GM12878 (cell line): Measurements from ENCODE around the gene CFAP58. TPM values are rescaled to one million over a fixed set of nuclear protein-coding genes. Genes with fewer than 3 reads are reported as not detected.

Source experiments
- ATAC-seq: fragments of 200-7000 bp; cut with Tn5 transposase; 3 replicates; pipeline ENCODE4 v1.9.1; 2020; ENCODE audit warnings: mild to moderate bottlenecking, moderate library complexity
- BruUV-seq: library from RNA; stranded (reverse); fragments of 400-500 nt; replicated peaks from 2 replicates; lab custom pipeline; 2021; lab: Mats Ljungman, UMichigan
- CTCF ChIA-PET: fragments of 300-600 bp; sonication (Branson Sonifier 250); formaldehyde crosslinking; extraction: SDS; loops from one replicate; lab custom pipeline; 2021; ENCODE audit warnings: inconsistent platforms; lab: Yijun Ruan, JAX
- POLR2A ChIA-PET: fragments of 350-600 bp; formaldehyde crosslinking; extraction: SDS; loops from one replicate; lab custom pipeline; 2021; ENCODE audit warnings: inconsistent platforms; lab: Charles Lee
- RAD21 ChIA-PET: fragments of 300-600 bp; sonication (Branson Sonifier 250); formaldehyde crosslinking; loops from one replicate; lab custom pipeline; 2023; ENCODE audit warnings: antibody characterized with exemption; ENCODE audit not compliant: unreplicated experiment; lab: Charles Lee
- SMC1A ChIA-PET: fragments of 300-600 bp; sonication (Branson Sonifier 250); formaldehyde crosslinking; loops from one replicate; lab custom pipeline; 2023; ENCODE audit not compliant: unreplicated experiment, uncharacterized antibody; lab: Charles Lee
- DNase-seq: peaks from one replicate; pipeline ENCODE4 v3.0.0-alpha.2; 2011; ENCODE audit warnings: low read depth, low spot score
- FAIRE-seq: peaks from 3 replicates; lab custom pipeline; 2011; peaks lifted over from hg19 to GRCh38; lab: Jason Lieb, UNC
- H2AFZ ChIP-seq: 2 replicates; pipeline ENCODE4 v1.6.0; 2011; ENCODE audit warnings: low read depth, low read length, control low read depth; ENCODE audit not compliant: control insufficient read depth
- H3K27ac ChIP-seq: 2 replicates; pipeline ENCODE4 v1.5.1; 2011; ENCODE audit warnings: control low read depth; ENCODE audit not compliant: control insufficient read depth, insufficient read depth
- H3K27me3 ChIP-seq, 2 experiments: replicated peaks in 1 of 2; 2 replicates each; pipeline versions ENCODE4 v1.6.0 to v1.6.1; 2011; ENCODE audit warnings: low read length in 1 of 2; ENCODE audit not compliant: control insufficient read depth in 2 of 2, insufficient read depth in 2 of 2
- H3K36me3 ChIP-seq, 2 experiments: 2 replicates each; pipeline ENCODE4 v1.5.1; 2011; ENCODE audit warnings: low read length in 1 of 2; ENCODE audit not compliant: control insufficient read depth in 2 of 2, insufficient read depth in 2 of 2
- H3K4me1 ChIP-seq: 2 replicates; pipeline ENCODE4 v1.6.1; 2011; ENCODE audit warnings: mild to moderate bottlenecking, low read length, moderate library complexity, mixed read lengths; ENCODE audit not compliant: control insufficient read depth, insufficient read depth
- H3K4me2 ChIP-seq: 2 replicates; pipeline ENCODE4 v1.6.0; 2011; ENCODE audit warnings: control low read depth; ENCODE audit not compliant: control insufficient read depth, insufficient read depth
- H3K4me3 ChIP-seq: fragments of 200-600 bp; sonication (generic); 2 replicates; pipeline ENCODE4 v1.5.1; 2016
- H3K79me2 ChIP-seq: 2 replicates; pipeline ENCODE4 v1.6.0; 2011; ENCODE audit warnings: low read length; ENCODE audit not compliant: control insufficient read depth, insufficient read depth
- H3K9ac ChIP-seq: 2 replicates; pipeline ENCODE4 v1.8.0; 2011; ENCODE audit warnings: low read length, control low read depth, mixed read lengths; ENCODE audit not compliant: control insufficient read depth, insufficient read depth
- H3K9me3 ChIP-seq: replicated peaks from 3 replicates; pipeline ENCODE4 v1.5.1; 2011; ENCODE audit warnings: mild to moderate bottlenecking, low read length; ENCODE audit not compliant: control insufficient read depth, insufficient read depth
- H4K20me1 ChIP-seq: 2 replicates; pipeline ENCODE4 v1.6.0; 2011; ENCODE audit not compliant: control insufficient read depth, insufficient read depth
- ATF2 ChIP-seq: IDR thresholded peaks from 2 replicates; pipeline ENCODE4 v1.6.1; 2012; ENCODE audit warnings: low read length, inconsistent platforms
- CBX3 ChIP-seq: fragments of 200-600 bp; sonication (generic); IDR thresholded peaks from 2 replicates; pipeline ENCODE4 v1.6.1; 2016; ENCODE audit warnings: low read depth, borderline replicate concordance
- CEBPZ ChIP-seq: fragments of 150-350 bp; IDR thresholded peaks from 2 replicates; pipeline ENCODE4 v1.6.1; 2016; ENCODE audit warnings: low read depth, low read length
- MEF2A ChIP-seq: IDR thresholded peaks from 2 replicates; pipeline ENCODE4 v1.6.1; 2011; ENCODE audit warnings: low read depth, mild to moderate bottlenecking, low read length, moderate library complexity; ENCODE audit not compliant: insufficient read depth
- MYC ChIP-seq: IDR thresholded peaks from 2 replicates; pipeline ENCODE4 v1.6.1; 2011; ENCODE audit warnings: mild to moderate bottlenecking, low read length, moderate library complexity, inconsistent platforms; ENCODE audit not compliant: insufficient read depth, insufficient replicate concordance, insufficient read length, severe bottlenecking
- NR2C2 ChIP-seq: IDR thresholded peaks from 2 replicates; pipeline ENCODE4 v1.6.1; 2011; ENCODE audit warnings: borderline replicate concordance, low read depth; ENCODE audit not compliant: control insufficient read depth, insufficient read length
- NRF1 ChIP-seq: conservative IDR thresholded peaks from 2 replicates; pipeline ENCODE4 v1.6.1; 2011; ENCODE audit warnings: mild to moderate bottlenecking, low read depth, low read length, improper control_type of control experiment
- PAX5 ChIP-seq: IDR thresholded peaks from 2 replicates; pipeline ENCODE4 v1.6.1; 2011; ENCODE audit warnings: low read depth, low read length, borderline replicate concordance
- PAX8 ChIP-seq: fragments of 450-650 bp; IDR thresholded peaks from 2 replicates; pipeline ENCODE4 v1.6.1; 2017; ENCODE audit warnings: mild to moderate bottlenecking, moderate library complexity
- PML ChIP-seq: IDR thresholded peaks from 2 replicates; pipeline ENCODE4 v1.6.1; 2012; ENCODE audit warnings: low read length, inconsistent platforms
- RAD21 ChIP-seq: IDR thresholded peaks from 2 replicates; pipeline ENCODE4 v1.6.1; 2011; ENCODE audit warnings: mild to moderate bottlenecking, low read depth, low read length, moderate library complexity; ENCODE audit not compliant: insufficient read depth
- SIN3A ChIP-seq: IDR thresholded peaks from 2 replicates; pipeline ENCODE4 v1.6.1; 2012; ENCODE audit warnings: low read depth, low read length, improper control_type of control experiment
- SIX5 ChIP-seq: IDR thresholded peaks from 2 replicates; pipeline ENCODE4 v1.6.1; 2011; ENCODE audit warnings: mild to moderate bottlenecking, low read depth, low read length, moderate library complexity; ENCODE audit not compliant: severe bottlenecking
- STAT1 ChIP-seq: fragments of 450-650 bp; conservative IDR thresholded peaks from 2 replicates; pipeline ENCODE4 v1.6.1; 2014; ENCODE audit warnings: antibody characterized with exemption, mild to moderate bottlenecking
- SUZ12 ChIP-seq: fragments of 200-600 bp; sonication (generic); IDR thresholded peaks from one replicate; pipeline ENCODE4 v1.6.1; 2018; ENCODE audit warnings: antibody characterized with exemption, mild to moderate bottlenecking; ENCODE audit not compliant: unreplicated experiment
- ZNF592 ChIP-seq: fragments of 450-650 bp; IDR thresholded peaks from 2 replicates; pipeline ENCODE4 v1.6.1; 2017; ENCODE audit warnings: mild to moderate bottlenecking, moderate library complexity
- ZNF622 ChIP-seq: fragments of 450-650 bp; IDR thresholded peaks from 2 replicates; pipeline ENCODE4 v1.6.1; 2017; ENCODE audit warnings: mild to moderate bottlenecking, inconsistent platforms
- WGBS: methylation state at CpG from one replicate; pipeline ENCODE4 v1.1.6; 2016; ENCODE audit warnings: low lambda C conversion rate; ENCODE audit not compliant: insufficient replicate concordance, insufficient coverage; ENCODE audit errors: missing lambda C conversion rate; 5-methylcytosine and 5-hydroxymethylcytosine counted together
- in situ Hi-C: fragments of 300-500 bp; cut with MboI; formaldehyde crosslinking; loops from 9 replicates; pipeline ENCODE4 v1.14.3; 2018; ENCODE audit warnings: mixed read lengths
- intact Hi-C: fragments of 100-400 bp; cut with micrococcal nuclease; formaldehyde crosslinking; loops from one replicate; pipeline ENCODE4 v1.14.2; 2022; ENCODE audit not compliant: unreplicated experiment
- polyA plus RNA-seq, 11 experiments: library from polyadenylated mRNA; depleted of rRNA in 4 of 11; unstranded in 6 of 11; stranded (reverse) in 5 of 11; fragments of >200 nt; fragmentation: Nextera tagmentation in 4 of 11; fragmentation: Illumina TruSeq in 1 of 11; extraction: Ambion mirVana in 4 of 11; extraction: Trizol in 1 of 11; gene quantifications; 1 replicate in 1 of 11; 2 replicates in 10 of 11; pipeline versions ENCODE4 v1.2.1 to v1.2.3, GENCODE V29; 2011 to 2016; ENCODE audit warnings: inconsistent platforms in 2 of 11, missing spikeins in 2 of 11, low read depth in 1 of 11
- total RNA-seq, 4 experiments: library from RNA; depleted of rRNA in 3 of 4; stranded (reverse); fragments of >200 nt in 3 of 4; fragmentation: Illumina TruSeq in 1 of 4; extraction: Trizol in 1 of 4; gene quantifications; 2 replicates each; pipeline versions ENCODE4 v1.2.1 to v1.2.3, GENCODE V29; 2013 to 2021

Gene CFAP58
- total and polyA plus RNA-seq, 10 of the 15 experiments (the other 5 are each of a cell fraction or from before 2014, with no cell fraction given), result 0.03 to 0.35 (median 0.21) TPM

- DNase-seq (no peak), FAIRE-seq (no peak), ATAC-seq (no peak)
- ChIA-PET CTCF (no interaction called here), SMC1A (interaction anchor here (1.2 kb wide), 1 partner anchor 180 kb away, joined by 3 read pairs; no protein-coding TSS in a partner anchor), POLR2A (no interaction called here), RAD21 (no interaction called here)
- Histone ChIP-seq H3K9ac (no peak overlapping the region), H2AFZ (no peak overlapping the region), H3K9me3 (no peaks in the 10 kb centered on the region), H3K79me2 (no peaks in the 10 kb centered on the region), H3K36me3 (no peaks in the 10 kb centered on the region), H4K20me1 (no peaks in the 10 kb centered on the region), H3K27me3 (no peaks in the 10 kb centered on the region; a peak in 1 of 4 replicates), H3K4me1 (no peaks in the 10 kb centered on the region), H3K27ac (no peak overlapping the region), H3K4me3 (no peak overlapping the region), H3K4me2 (no peak overlapping the region)
- no peak for TF ChIP-seq ATF2
- no peak for TF ChIP-seq STAT1
- no peak for TF ChIP-seq MYC
- TF ChIP-seq NR2C2, result no peak
- TF ChIP-seq RAD21, result no peak
- TF ChIP-seq MEF2A, result no peak
- TF ChIP-seq SIX5, result no peak
- no peak for TF ChIP-seq SIN3A
- TF ChIP-seq ZNF622, result no peak
- no peak for TF ChIP-seq PML
- TF ChIP-seq PAX5, result no peak
- no peak for TF ChIP-seq NRF1
- TF ChIP-seq CBX3, result no peak
- no peak for TF ChIP-seq PAX8
- TF ChIP-seq CEBPZ, result no peak
- no peak for TF ChIP-seq ZNF592
- TF ChIP-seq SUZ12, result no peak
- intact Hi-C loops, result no loop called here
- no TSS peak for BruUV-seq
- WGBS, result 91% methylated on average over 3 of the region's 3 CpGs
- in situ Hi-C loops, result no loop called here
Measured at GRCh38 chr10:104478380-104478779, 124.7 kb downstream of the CFAP58 start.
